Nephron progenitor cell (in vitro differentiated cells): ENCODE data around the gene NPC1.

ENCODE experiments used
- DNase-seq: peaks from one replicate; pipeline ENCODE4 v3.0.0; 2021
- H3K27ac Mint-ChIP-seq: 2 replicates; pipeline ENCODE4 v1.8.0; 2021; ENCODE audit warnings: mild to moderate bottlenecking, moderate library complexity, mixed read lengths
- H3K27me3 Mint-ChIP-seq: 2 replicates; pipeline ENCODE4 v1.8.0; 2021; ENCODE audit warnings: mild to moderate bottlenecking, low read depth, mixed read lengths; ENCODE audit not compliant: poor library complexity
- H3K36me3 Mint-ChIP-seq: 2 replicates; pipeline ENCODE4 v1.8.0; 2021; ENCODE audit warnings: low read depth, mixed read lengths
- H3K4me1 Mint-ChIP-seq: 2 replicates; pipeline ENCODE4 v1.8.0; 2021; ENCODE audit warnings: mixed read lengths
- H3K4me3 Mint-ChIP-seq: 2 replicates; pipeline ENCODE4 v1.8.0; 2021; ENCODE audit warnings: mild to moderate bottlenecking, moderate library complexity, mixed read lengths
- H3K9me3 Mint-ChIP-seq: 2 replicates; pipeline ENCODE4 v1.8.0; 2021; ENCODE audit warnings: mild to moderate bottlenecking, moderate library complexity, mixed read lengths
- TF ChIP-seq, protein P1 (sequence below): fragments of 200-600 bp; sonication (generic); IDR thresholded peaks from 2 replicates; pipeline ENCODE4 v1.5.0; 2021; ENCODE audit warnings: antibody characterized with exemption

Gene NPC1

DNA sequence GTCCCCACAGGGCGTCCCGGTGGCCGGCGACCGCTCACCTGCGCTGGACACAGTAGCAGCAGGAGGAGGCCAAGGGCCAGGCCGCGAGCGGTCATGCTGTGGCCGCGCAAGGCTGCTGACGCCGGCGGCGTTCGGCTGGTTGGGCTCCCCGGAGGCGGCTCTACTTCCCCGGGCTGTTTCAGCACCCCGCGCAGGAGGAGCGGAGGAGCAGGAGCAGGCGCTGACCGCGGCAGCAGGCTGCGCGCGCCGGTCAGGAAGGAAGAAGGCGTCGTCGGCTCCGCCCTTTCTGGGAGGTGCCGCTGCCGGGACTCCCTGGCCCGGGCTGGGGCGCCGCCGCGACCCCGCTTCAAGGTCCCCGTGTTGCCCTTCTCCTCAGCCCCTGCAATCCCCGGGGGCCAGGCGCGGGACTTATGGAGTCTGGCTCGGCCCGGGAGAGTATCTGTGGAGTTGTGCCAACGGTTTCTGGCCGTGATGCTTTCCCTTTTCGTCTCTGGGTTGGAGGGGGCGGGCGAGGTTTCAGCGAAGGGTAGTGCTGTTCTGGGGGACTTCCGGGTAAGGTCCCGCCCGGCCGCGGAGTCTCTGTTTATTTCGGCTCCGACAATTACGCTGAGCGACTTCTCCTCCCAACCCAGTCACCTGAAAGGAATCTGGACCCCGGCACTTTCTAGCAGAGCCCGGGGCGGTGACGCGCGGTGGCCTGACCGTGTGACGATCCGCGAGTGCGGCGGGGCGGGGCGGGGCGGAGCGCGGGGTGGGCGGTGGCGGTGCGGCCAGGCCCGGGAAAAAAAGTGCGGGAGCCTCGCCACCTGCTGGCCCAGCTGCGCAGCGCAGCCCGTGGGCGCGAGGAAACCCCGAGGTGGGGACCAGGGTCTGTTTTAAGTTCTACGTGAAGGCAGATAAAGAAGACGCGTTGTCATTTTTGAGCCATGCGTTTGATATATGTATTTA is at the start of gene NPC1:
Gene NPC1 (minus strand): TSS at position 258 of the 948 bp plus-strand sequence. CDS start 163 bp downstream, at position 95.
- H3K4me1 Mint-ChIP-seq: peaks cover 34% of the 10 kb centered on the region
- peak within 1 kb of the TSS; percentile 92 for H3K4me3 Mint-ChIP-seq
- H3K27ac Mint-ChIP-seq: peak within 1 kb of the TSS; percentile 99
- peak; percentile 94 for DNase-seq
- no peaks in the 10 kb centered on the region for H3K9me3 Mint-ChIP-seq
- H3K36me3 Mint-ChIP-seq: peaks cover 5% of the 10 kb centered on the region
- H3K27me3 Mint-ChIP-seq: peaks cover 4% of the 10 kb centered on the region
- TF ChIP-seq, protein P1, sequence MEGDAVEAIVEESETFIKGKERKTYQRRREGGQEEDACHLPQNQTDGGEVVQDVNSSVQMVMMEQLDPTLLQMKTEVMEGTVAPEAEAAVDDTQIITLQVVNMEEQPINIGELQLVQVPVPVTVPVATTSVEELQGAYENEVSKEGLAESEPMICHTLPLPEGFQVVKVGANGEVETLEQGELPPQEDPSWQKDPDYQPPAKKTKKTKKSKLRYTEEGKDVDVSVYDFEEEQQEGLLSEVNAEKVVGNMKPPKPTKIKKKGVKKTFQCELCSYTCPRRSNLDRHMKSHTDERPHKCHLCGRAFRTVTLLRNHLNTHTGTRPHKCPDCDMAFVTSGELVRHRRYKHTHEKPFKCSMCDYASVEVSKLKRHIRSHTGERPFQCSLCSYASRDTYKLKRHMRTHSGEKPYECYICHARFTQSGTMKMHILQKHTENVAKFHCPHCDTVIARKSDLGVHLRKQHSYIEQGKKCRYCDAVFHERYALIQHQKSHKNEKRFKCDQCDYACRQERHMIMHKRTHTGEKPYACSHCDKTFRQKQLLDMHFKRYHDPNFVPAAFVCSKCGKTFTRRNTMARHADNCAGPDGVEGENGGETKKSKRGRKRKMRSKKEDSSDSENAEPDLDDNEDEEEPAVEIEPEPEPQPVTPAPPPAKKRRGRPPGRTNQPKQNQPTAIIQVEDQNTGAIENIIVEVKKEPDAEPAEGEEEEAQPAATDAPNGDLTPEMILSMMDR: peak; percentile 88

DNA sequence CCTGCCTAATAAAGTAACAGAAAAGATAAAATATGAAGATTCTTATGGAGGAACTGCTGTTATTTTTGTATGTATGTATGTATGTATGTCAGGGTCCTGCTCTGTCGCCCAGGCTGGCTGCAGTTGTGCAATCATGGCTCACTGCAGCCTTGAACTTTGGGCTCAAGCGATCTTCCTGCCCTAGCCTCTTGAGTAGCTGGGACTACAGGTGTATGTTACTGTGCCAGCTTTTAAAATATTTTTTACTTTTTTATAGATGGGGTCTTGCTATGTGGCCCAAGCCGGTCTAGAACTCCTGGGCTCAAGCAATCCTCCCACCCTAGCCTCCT is 49.7 kb upstream of the NPC1 start:
- H3K27ac Mint-ChIP-seq: no peak overlapping the region
- DNase-seq: no peak
- H3K27me3 Mint-ChIP-seq: peaks cover 11% of the 10 kb centered on the region
- peaks cover 5% of the 10 kb centered on the region for H3K4me1 Mint-ChIP-seq
- no peaks in the 10 kb centered on the region for H3K9me3 Mint-ChIP-seq
- H3K36me3 Mint-ChIP-seq: no peaks in the 10 kb centered on the region
- no peak overlapping the region for H3K4me3 Mint-ChIP-seq
- TF ChIP-seq, protein P1: no peak

DNA sequence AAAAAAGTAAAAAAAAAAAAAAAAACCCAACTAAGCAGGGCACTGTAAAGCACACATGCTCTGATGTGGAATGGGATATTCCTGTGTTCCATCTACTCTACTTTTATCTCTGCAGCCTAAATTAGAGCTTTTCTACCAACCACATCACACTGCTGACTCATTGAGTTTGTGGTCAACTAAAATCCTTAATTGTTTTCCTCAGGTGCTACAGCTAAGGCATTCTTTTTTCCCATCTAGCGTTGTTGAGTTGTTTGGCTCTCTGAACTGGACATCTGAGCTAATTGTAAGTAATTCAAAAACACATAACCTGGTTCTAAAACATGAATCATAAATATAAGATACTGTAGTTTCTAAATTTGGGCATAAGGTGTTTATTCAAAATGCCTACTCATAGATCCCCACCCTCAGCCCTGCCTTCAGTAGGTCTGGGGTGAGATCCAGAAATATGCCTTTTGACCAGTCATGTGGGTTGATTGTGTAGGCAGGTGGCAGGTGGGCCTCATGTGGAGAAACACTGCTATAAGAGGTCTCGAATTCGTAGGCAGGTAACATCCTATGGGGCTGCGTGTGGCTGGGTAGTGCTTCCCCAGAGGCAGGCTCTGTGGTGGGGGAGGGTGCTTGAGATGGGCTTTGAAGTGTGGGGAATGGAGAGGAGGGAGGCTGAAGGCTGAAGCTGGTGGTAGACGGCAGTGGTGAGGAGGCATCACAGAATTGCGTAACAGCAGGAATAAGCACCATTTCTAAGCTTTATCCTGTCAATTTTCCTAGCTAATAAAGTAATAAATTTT is 49.2 kb upstream of the NPC1 start:
- no peaks in the 10 kb centered on the region for H3K9me3 Mint-ChIP-seq
- H3K4me1 Mint-ChIP-seq: peaks cover 5% of the 10 kb centered on the region
- H3K4me3 Mint-ChIP-seq: no peak overlapping the region
- H3K27me3 Mint-ChIP-seq: peaks cover 11% of the 10 kb centered on the region
- TF ChIP-seq, protein P1: no peak
- DNase-seq: no peak
- no peaks in the 10 kb centered on the region for H3K36me3 Mint-ChIP-seq
- no peak overlapping the region for H3K27ac Mint-ChIP-seq

DNA sequence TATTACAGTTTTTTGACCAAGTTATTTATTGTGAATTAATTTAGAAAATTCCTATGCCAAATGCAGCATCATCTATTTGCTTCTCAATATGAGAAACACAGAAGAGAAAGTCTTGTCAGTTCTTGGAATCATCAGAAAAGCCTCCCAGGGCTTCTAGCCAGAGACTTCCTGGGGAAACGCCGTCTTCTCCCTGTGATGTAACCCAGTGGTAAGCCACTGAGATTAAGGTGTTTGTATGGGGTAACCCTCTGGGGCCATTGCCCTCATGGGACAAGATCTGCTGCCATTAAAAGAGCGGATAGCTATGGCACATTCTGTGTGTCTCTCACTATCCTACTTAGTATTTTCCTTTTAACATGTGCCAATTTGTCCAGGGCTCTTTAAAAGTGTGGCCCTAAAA is 48.4 kb upstream of the NPC1 start:
- TF ChIP-seq, protein P1: no peak
- Mint-ChIP-seq H3K36me3 (no peaks in the 10 kb centered on the region), H3K27me3 (peaks cover 12% of the 10 kb centered on the region), H3K9me3 (no peaks in the 10 kb centered on the region), H3K4me3 (no peak overlapping the region), H3K4me1 (peaks cover 5% of the 10 kb centered on the region), H3K27ac (no peak overlapping the region)
- no peak for DNase-seq

DNA sequence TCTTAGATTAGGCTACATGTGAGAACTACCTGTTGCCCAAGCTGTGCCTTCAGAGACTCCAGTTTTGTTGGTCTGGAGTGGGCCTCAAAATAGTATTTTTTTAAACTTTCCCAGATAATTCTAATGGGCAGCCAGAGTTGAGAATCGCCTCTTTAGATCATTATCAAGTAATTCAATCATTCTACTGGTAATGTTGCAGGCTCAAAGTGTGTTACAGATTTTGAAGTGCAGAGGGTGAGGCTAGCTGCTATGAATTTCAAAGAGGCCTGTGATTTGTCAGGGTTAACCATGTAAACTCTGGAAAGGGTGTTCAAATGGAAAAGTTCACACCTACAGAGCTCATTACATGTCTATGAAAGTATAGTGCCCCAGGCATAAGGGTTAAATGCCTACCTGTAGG is 46.3 kb upstream of the NPC1 start:
- H3K4me3 Mint-ChIP-seq: no peak overlapping the region

More for the DNA sequence above, 46.3 kb upstream of the NPC1 start:
- H3K4me1 Mint-ChIP-seq: peaks cover 5% of the 10 kb centered on the region
- no peaks in the 10 kb centered on the region for H3K36me3 Mint-ChIP-seq
- TF ChIP-seq, protein P1: no peak
- H3K9me3 Mint-ChIP-seq: no peaks in the 10 kb centered on the region
- H3K27me3 Mint-ChIP-seq: peaks cover 9% of the 10 kb centered on the region
- DNase-seq: no peak
- no peak overlapping the region for H3K27ac Mint-ChIP-seq
